ENCODE data around the gene ERO1B.
"Not testable (repeated sequence)": the region's sequence is repeated elsewhere in the genome, so short reads cannot be mapped to it uniquely, and the experiment has no call there.

ERO1B gene

GRCh38 chr1:236251587-236251986 is 30.2 kb downstream of the ERO1B start:
- DNase-seq (ENCODE audit: low spot score), result no peak

- no peak for DNase-seq (ENCODE audit: low spot score)
Measured at GRCh38 chr1:236247286-236247685, 34.5 kb downstream of the ERO1B start.

- DNase-seq (ENCODE audit: low spot score), result no peak
Measured at GRCh38 chr1:236242568-236242967, 39.2 kb downstream of the ERO1B start.

- no peak for DNase-seq (ENCODE audit: low spot score)
Measured at GRCh38 chr1:236240675-236241074, 41.1 kb downstream of the ERO1B start.

- DNase-seq (ENCODE audit: low spot score), result no peak
Measured at GRCh38 chr1:236239092-236239585, 42.6 kb downstream of the ERO1B start.

- no peak for DNase-seq (ENCODE audit: low spot score)
Measured at GRCh38 chr1:236235116-236235515, 46.6 kb downstream of the ERO1B start.

- DNase-seq (ENCODE audit: low spot score), result no peak
Measured at GRCh38 chr1:236228411-236228810, 53.3 kb downstream of the ERO1B start.

- DNase-seq (ENCODE audit: low spot score), result no peak
Measured at GRCh38 chr1:236222632-236223031, 59.1 kb downstream of the ERO1B start.

GRCh38 chr1:236220473-236220872 is 61.3 kb downstream of the ERO1B start:
- no peak for DNase-seq (ENCODE audit: low spot score)

- no peak for DNase-seq (ENCODE audit: low spot score)
Measured at GRCh38 chr1:236214761-236215160, 67.0 kb downstream of the ERO1B start.

GRCh38 chr1:236213534-236213933 is 68.2 kb downstream of the ERO1B start:
- DNase-seq (ENCODE audit: low spot score), result no peak

GRCh38 chr1:236211815-236212214 is 69.9 kb downstream of the ERO1B start:
- DNase-seq (ENCODE audit: low spot score), result no peak

- DNase-seq (ENCODE audit: low spot score), result no peak
Measured at GRCh38 chr1:236209713-236210112, 72.0 kb downstream of the ERO1B start.

GRCh38 chr1:236209185-236209584 is 72.6 kb downstream of the ERO1B start:
- peak; percentile 18 for DNase-seq (ENCODE audit: low spot score)

- DNase-seq (ENCODE audit: low spot score), result no peak
Measured at GRCh38 chr1:236207569-236207968, 74.2 kb downstream of the ERO1B start.

GRCh38 chr1:236207121-236207520 is 74.6 kb downstream of the ERO1B start:
- no peak for DNase-seq (ENCODE audit: low spot score)

GRCh38 chr1:236206548-236206947 is 75.2 kb downstream of the ERO1B start:
- DNase-seq (ENCODE audit: low spot score), result no peak

- peak; percentile 58 for DNase-seq (ENCODE audit: low spot score)
Measured at GRCh38 chr1:236204656-236205055, 77.1 kb downstream of the ERO1B start.

- no peak for DNase-seq (ENCODE audit: low spot score)
Measured at GRCh38 chr1:236204039-236204438, 77.7 kb downstream of the ERO1B start.

GRCh38 chr1:236201786-236202185 is 80.0 kb downstream of the ERO1B start:
- no peak for DNase-seq (ENCODE audit: low spot score)

- no peak for DNase-seq (ENCODE audit: low spot score)
Measured at GRCh38 chr1:236200925-236201324, 80.8 kb downstream of the ERO1B start.

- no peak for DNase-seq (ENCODE audit: low spot score)
Measured at GRCh38 chr1:236193184-236193583, 88.6 kb downstream of the ERO1B start.

GRCh38 chr1:236188084-236188483 is 93.7 kb downstream of the ERO1B start:
- not testable (repeated sequence) for DNase-seq (ENCODE audit: low spot score)

- not testable (repeated sequence) for DNase-seq (ENCODE audit: low spot score)
Measured at GRCh38 chr1:236186471-236186870, 95.3 kb downstream of the ERO1B start.

- DNase-seq (ENCODE audit: low spot score), result no peak
Measured at GRCh38 chr1:236185687-236186086, 96.1 kb downstream of the ERO1B start.

All from COLO829 (cell line).